Mesendoderm (in vitro differentiated cells): Measurements from ENCODE around the gene ITPR2.
"Not testable (repeated sequence)": the region's sequence is repeated elsewhere in the genome, so short reads cannot be mapped to it uniquely, and the experiment has no call there.

Experiments
- DNase-seq: peaks from one replicate; pipeline ENCODE4 v3.0.0; 2013
- H2AK5ac ChIP-seq: 2 replicates; pipeline ENCODE4 v1.6.1; 2013; ENCODE audit warnings: low read length, inconsistent platforms
- H2BK120ac ChIP-seq: 2 replicates; pipeline ENCODE4 v1.6.1; 2013; ENCODE audit warnings: low read depth, mild to moderate bottlenecking, low read length, moderate library complexity, mixed read lengths
- H2BK15ac ChIP-seq: replicated peaks from 2 replicates; pipeline ENCODE4 v1.6.1; 2013; ENCODE audit warnings: low read depth, mild to moderate bottlenecking, moderate library complexity
- H2BK5ac ChIP-seq: 2 replicates; pipeline ENCODE4 v1.6.1; 2013; ENCODE audit warnings: low read length, inconsistent platforms
- H3K18ac ChIP-seq: 2 replicates; pipeline ENCODE4 v1.6.1; 2013; ENCODE audit warnings: mild to moderate bottlenecking, low read length, mixed read lengths
- H3K23ac ChIP-seq: one replicate; pipeline ENCODE4 v1.6.1; 2013; ENCODE audit warnings: low read length
- H3K27ac ChIP-seq: 2 replicates; pipeline ENCODE4 v1.5.1; 2013; ENCODE audit warnings: low read depth, mild to moderate bottlenecking, inconsistent platforms, low read length, moderate library complexity
- H3K27me3 ChIP-seq: 2 replicates; pipeline ENCODE4 v1.6.1; 2013; ENCODE audit warnings: low read length, control low read depth, mild to moderate bottlenecking, inconsistent platforms; ENCODE audit not compliant: insufficient read depth, poor library complexity
- H3K36me3 ChIP-seq: 2 replicates; pipeline ENCODE4 v1.6.1; 2013; ENCODE audit warnings: low read length, inconsistent platforms; ENCODE audit not compliant: control insufficient read depth, insufficient read depth
- H3K4ac ChIP-seq: one replicate; pipeline ENCODE4 v1.6.1; 2013; ENCODE audit warnings: low read depth, mild to moderate bottlenecking, low read length, moderate library complexity
- H3K4me1 ChIP-seq: 2 replicates; pipeline ENCODE4 v1.6.1; 2013; ENCODE audit warnings: low read depth, low read length, inconsistent platforms; ENCODE audit not compliant: control insufficient read depth
- H3K4me2 ChIP-seq: 2 replicates; pipeline ENCODE4 v1.6.1; 2013; ENCODE audit warnings: low read length
- H3K4me3 ChIP-seq: 2 replicates; pipeline ENCODE4 v1.5.1; 2013; ENCODE audit warnings: mild to moderate bottlenecking, low read length
- H3K56ac ChIP-seq: one replicate; pipeline ENCODE4 v1.6.1; 2013; ENCODE audit warnings: low read length
- H3K79me1 ChIP-seq: 2 replicates; pipeline ENCODE4 v1.6.1; 2013; ENCODE audit warnings: low read length, inconsistent platforms
- H3K79me2 ChIP-seq: 2 replicates; pipeline ENCODE4 v1.6.1; 2013; ENCODE audit warnings: mild to moderate bottlenecking, low read length; ENCODE audit not compliant: control insufficient read depth, insufficient read depth
- H3K9ac ChIP-seq: 2 replicates; pipeline ENCODE4 v1.6.1; 2013; ENCODE audit warnings: low read length, inconsistent platforms
- H4K5ac ChIP-seq: one replicate; pipeline ENCODE4 v1.6.1; 2013; ENCODE audit warnings: low read length
- H4K8ac ChIP-seq: one replicate; pipeline ENCODE4 v1.6.1; 2013; ENCODE audit warnings: low read depth, mild to moderate bottlenecking, control low read depth, low read length, moderate library complexity
- WGBS: extraction: QIAGEN DNeasy Blood & Tissue Kit; methylation state at CpG from one replicate; pipeline ENCODE4 v1.1.7; 2013; ENCODE audit warnings: low lambda C conversion rate, missing lambda C conversion rate; ENCODE audit not compliant: insufficient coverage; ENCODE audit errors: extremely low coverage; 5-methylcytosine and 5-hydroxymethylcytosine counted together

The ITPR2 gene

GRCh38 chr12:26445909-26446308, 387.1 kb downstream of the ITPR2 start:
- no CpG with 5 or more reads among the region's 2 CpGs for WGBS
- Histone ChIP-seq H4K8ac (no peak overlapping the region), H4K5ac (no peak overlapping the region), H2BK15ac (no peak overlapping the region), H3K4ac (no peak overlapping the region), H3K36me3 (no peaks in the 10 kb centered on the region), H3K79me2 (no peaks in the 10 kb centered on the region), H2BK120ac (no peak overlapping the region), H3K23ac (no peak overlapping the region), H3K18ac (no peak overlapping the region), H3K27me3 (no peaks in the 10 kb centered on the region), H3K9ac (no peak overlapping the region), H2AK5ac (no peak overlapping the region), H3K56ac (no peak overlapping the region), H3K4me1 (no peaks in the 10 kb centered on the region), H3K4me3 (no peak overlapping the region), H3K4me2 (no peak overlapping the region), H2BK5ac (no peak overlapping the region), H3K27ac (no peak overlapping the region), H3K79me1 (no peaks in the 10 kb centered on the region)
- DNase-seq = no peak

GRCh38 chr12:26443309-26443708, 389.7 kb downstream of the ITPR2 start:
- no peak overlapping the region for H3K4me3 ChIP-seq
- H2AK5ac ChIP-seq = no peak overlapping the region
- H3K27ac ChIP-seq = no peak overlapping the region
- H3K4me1 ChIP-seq = no peaks in the 10 kb centered on the region
- H3K4me2 ChIP-seq = no peak overlapping the region
- no CpG with 5 or more reads among the region's 2 CpGs for WGBS
- no peaks in the 10 kb centered on the region for H3K36me3 ChIP-seq
- H3K9ac ChIP-seq = no peak overlapping the region
- H2BK15ac ChIP-seq = no peak overlapping the region
- no peak overlapping the region for H3K56ac ChIP-seq
- H3K79me1 ChIP-seq = no peaks in the 10 kb centered on the region
- no peak overlapping the region for H4K8ac ChIP-seq
- DNase-seq = no peak
- no peak overlapping the region for H3K23ac ChIP-seq
- no peaks in the 10 kb centered on the region for H3K79me2 ChIP-seq
- no peak overlapping the region for H4K5ac ChIP-seq
- no peak overlapping the region for H3K18ac ChIP-seq
- no peak overlapping the region for H2BK5ac ChIP-seq
- H3K27me3 ChIP-seq = no peaks in the 10 kb centered on the region
- no peak overlapping the region for H3K4ac ChIP-seq
- H2BK120ac ChIP-seq = no peak overlapping the region

- Histone ChIP-seq H3K18ac (no peak overlapping the region), H4K8ac (no peak overlapping the region), H2BK120ac (no peak overlapping the region), H3K4me2 (no peak overlapping the region), H2AK5ac (no peak overlapping the region), H3K79me2 (no peaks in the 10 kb centered on the region), H3K4me1 (no peaks in the 10 kb centered on the region), H3K79me1 (no peaks in the 10 kb centered on the region), H3K4me3 (no peak overlapping the region), H3K36me3 (no peaks in the 10 kb centered on the region), H3K27ac (no peak overlapping the region), H2BK5ac (no peak overlapping the region), H3K9ac (no peak overlapping the region), H3K4ac (no peak overlapping the region), H3K27me3 (no peaks in the 10 kb centered on the region), H3K23ac (no peak overlapping the region), H4K5ac (no peak overlapping the region), H3K56ac (no peak overlapping the region), H2BK15ac (no peak overlapping the region)
- no peak for DNase-seq
- WGBS = no CpG with 5 or more reads among the region's 1 CpG
Measured at GRCh38 chr12:26441434-26441833, 391.6 kb downstream of the ITPR2 start.

- Histone ChIP-seq H3K27me3 (no peaks in the 10 kb centered on the region), H3K9ac (no peak overlapping the region), H3K4me3 (no peak overlapping the region), H2AK5ac (no peak overlapping the region), H3K4ac (no peak overlapping the region), H3K23ac (no peak overlapping the region), H3K4me2 (no peak overlapping the region), H3K79me1 (no peaks in the 10 kb centered on the region), H2BK15ac (no peak overlapping the region), H4K8ac (no peak overlapping the region), H4K5ac (no peak overlapping the region), H3K79me2 (no peaks in the 10 kb centered on the region), H3K27ac (no peak overlapping the region), H3K36me3 (no peaks in the 10 kb centered on the region), H3K4me1 (no peaks in the 10 kb centered on the region), H2BK120ac (no peak overlapping the region), H3K18ac (no peak overlapping the region), H2BK5ac (no peak overlapping the region), H3K56ac (no peak overlapping the region)
- DNase-seq = no peak
- no CpG with 5 or more reads among the region's 1 CpG for WGBS
Measured at GRCh38 chr12:26435069-26435404, 398.0 kb downstream of the ITPR2 start.

- no peak overlapping the region for H3K9ac ChIP-seq
- WGBS = no CpG with 5 or more reads among the region's 4 CpGs
- no peak overlapping the region for H4K8ac ChIP-seq
Measured at GRCh38 chr12:26434299-26435068, 398.5 kb downstream of the ITPR2 start.

GRCh38 chr12:26433701-26434100, 399.3 kb downstream of the ITPR2 start:
- H2BK120ac ChIP-seq, H2BK5ac ChIP-seq, H3K27me3 ChIP-seq, H3K23ac ChIP-seq, H3K4me1 ChIP-seq, DNase-seq, H3K36me3 ChIP-seq, H2BK15ac ChIP-seq, H3K4me3 ChIP-seq, H3K27ac ChIP-seq, H3K4me2 ChIP-seq, H3K4ac ChIP-seq, H3K56ac ChIP-seq, H4K8ac ChIP-seq, H4K5ac ChIP-seq, H3K18ac ChIP-seq, H3K9ac ChIP-seq, H2AK5ac ChIP-seq, H3K79me2 ChIP-seq, H3K79me1 ChIP-seq: not testable (repeated sequence)
- no CpG with 5 or more reads among the region's 1 CpG for WGBS

More at GRCh38 chr12:26434299-26435068, 398.5 kb downstream of the ITPR2 start:
- H3K36me3 ChIP-seq = no peaks in the 10 kb centered on the region
- no peak overlapping the region for H2BK120ac ChIP-seq
- no peak overlapping the region for H3K23ac ChIP-seq
- no peaks in the 10 kb centered on the region for H3K4me1 ChIP-seq
- no peaks in the 10 kb centered on the region for H3K79me1 ChIP-seq
- H3K27me3 ChIP-seq = no peaks in the 10 kb centered on the region
- H3K79me2 ChIP-seq = no peaks in the 10 kb centered on the region
- DNase-seq = peak; percentile 80
- no peak overlapping the region for H3K4me3 ChIP-seq
- H3K4ac ChIP-seq = no peak overlapping the region
- no peak overlapping the region for H3K18ac ChIP-seq
- no peak overlapping the region for H2AK5ac ChIP-seq
- H4K5ac ChIP-seq = no peak overlapping the region
- H3K27ac ChIP-seq = no peak overlapping the region
- H2BK5ac ChIP-seq = no peak overlapping the region
- H3K56ac ChIP-seq = no peak overlapping the region
- no peak overlapping the region for H3K4me2 ChIP-seq
- no peak overlapping the region for H2BK15ac ChIP-seq
